ENCODE results near the gene ZNF559.
"Not testable (repeated sequence)": the region's sequence is repeated elsewhere in the genome, so short reads cannot be mapped to it uniquely, and the experiment has no call there.

Gene ZNF559

DNA sequence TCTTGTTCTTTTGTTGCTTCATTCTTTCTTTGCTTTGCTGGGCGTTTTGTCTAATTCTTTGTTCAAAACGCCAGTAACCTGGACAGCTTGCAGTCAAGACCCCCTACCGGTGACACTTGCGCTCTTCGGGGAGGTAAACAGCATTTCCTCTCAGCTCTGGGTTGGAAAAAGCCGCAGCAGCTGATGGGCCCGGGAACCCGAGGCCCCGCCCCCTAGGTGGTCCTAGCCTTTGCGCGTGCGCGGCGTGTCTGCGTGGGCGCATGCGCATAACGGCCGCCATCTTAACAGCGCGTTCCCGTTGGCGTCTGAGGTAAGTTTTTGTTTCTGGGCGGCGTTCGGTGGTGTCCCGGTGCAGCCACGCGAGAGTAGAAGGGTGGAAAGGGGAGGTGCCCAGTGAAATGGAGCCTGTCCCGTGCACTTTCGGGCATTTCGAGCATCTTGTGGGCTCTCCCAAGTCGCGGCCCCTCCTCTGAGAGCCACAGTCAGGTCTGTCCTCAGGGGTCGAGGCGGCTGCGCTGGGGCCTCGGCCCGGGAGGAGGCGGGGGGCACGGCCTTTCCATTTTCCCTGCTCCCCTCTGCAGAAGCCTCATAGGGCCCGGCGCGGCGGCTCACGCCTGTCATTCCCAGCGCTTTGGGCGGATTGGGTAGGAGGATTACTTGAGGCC lies at the start of gene ZNF559:
Gene ZNF559 (plus strand): TSS at position 261 of the 665 bp plus-strand sequence. CDS start 14,371 bp downstream, outside the sequence.
- DNase-seq: peak; percentile 96

DNA sequence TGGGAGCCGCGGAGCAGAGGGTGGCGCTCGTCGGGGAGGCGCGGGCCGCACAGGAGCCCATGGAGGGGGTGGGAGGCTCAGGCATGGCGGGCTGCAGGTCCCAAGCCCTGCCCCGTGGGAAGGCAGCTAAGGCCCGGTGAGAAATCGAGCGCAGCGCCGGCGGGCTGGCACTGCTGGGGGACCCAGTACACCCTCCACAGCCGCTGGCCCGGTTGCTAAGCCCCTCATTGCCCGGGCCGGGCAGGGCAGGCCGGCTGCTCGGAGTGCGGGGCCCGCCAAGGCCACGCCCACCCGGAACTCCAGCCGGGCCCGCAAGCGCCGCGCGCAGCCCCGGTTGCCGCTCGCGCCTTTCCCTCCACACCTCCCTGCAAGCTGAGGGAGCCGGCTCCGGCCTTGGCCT lies 40.5 kb upstream of the ZNF559 start:
- peak; percentile 10 for DNase-seq

DNA sequence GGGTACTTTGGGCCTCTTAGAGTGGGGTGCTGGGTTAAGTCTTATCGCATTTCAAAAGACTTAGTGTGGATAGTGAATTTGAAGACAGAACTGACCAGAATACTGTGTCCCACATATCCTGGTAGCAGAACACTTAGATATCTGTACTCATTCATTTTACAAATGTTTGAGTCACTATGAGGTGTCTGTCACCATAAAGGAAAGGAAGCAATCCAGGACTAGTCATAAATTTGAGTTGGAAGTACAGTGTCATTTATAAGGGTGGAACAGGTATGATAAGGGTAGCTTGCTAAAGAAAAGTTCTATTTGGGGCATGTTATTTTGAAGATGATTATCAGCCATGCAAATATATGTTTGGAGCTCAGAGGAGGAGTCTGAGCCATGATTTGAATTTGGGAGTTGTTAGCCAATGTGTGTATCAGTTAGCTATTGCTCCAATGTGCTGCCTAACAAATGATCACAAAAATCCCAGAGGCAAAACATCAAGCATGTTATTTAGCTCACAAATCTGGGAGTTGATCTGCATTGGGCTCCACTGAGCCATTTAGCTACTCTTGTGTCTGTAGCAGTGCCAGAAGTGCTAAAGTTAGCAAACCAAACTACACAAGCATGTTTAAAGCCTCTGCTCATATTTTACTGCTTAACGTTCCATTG lies 34.6 kb upstream of the ZNF559 start:
- DNase-seq: no peak

DNA sequence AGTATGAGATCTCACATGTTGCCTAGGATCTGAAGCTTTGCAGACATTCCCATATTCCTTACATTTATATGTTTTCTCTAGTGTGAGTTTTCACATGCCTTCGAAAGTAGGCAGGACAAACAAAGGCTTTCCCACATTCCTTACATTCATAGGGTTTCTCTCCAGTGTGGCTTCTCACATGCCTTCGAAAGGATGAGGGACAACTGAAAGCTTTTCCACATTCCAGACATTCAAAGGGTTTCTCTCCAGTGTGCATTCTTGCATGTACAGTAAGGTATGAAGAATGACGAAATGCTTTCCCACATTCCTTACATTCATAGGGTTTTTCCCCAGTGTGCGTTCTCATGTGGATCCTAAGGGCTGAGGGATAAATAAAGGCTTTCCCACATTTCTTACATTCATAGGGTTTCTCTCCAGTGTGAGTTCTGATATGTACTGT lies 28.5 kb upstream of the ZNF559 start:
- DNase-seq: no peak

DNA sequence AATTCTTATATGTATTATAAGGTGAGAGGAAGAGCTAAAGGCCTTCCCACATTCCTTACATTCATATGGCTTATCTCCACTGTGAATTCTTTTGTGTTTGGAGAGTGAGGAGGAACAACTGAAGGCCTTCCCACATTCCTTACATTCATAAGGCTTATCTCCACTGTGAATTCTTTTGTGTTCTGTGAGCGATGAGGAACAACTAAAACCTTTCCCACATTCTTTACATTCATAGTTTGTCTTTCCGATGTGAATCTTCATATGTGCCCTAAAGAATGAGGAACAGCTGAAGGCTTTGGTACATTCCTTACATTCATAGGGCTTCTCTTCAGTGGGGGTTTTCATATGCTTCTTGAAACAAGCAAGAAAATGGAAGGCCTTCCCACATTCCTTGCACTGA lies 27.6 kb upstream of the ZNF559 start:
- no peak for DNase-seq

DNA sequence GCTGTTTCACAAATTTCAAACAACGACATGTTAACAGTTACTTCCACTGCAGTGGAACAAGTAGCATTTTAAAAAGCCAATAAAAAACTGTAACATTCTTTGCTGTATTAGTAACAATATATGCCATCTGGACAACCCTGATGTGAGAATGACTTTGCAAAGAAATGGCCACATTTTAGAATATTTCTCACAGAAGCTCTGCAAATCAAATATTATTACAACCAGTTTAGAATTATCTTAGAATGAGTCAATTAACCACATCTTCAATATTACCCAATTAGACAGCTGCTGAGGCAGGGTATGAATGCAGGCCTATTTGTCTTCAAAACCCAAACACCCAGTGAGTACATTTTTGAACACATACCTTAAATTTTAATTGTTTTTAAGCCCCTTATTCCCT lies 17.5 kb upstream of the ZNF559 start:
- DNase-seq: no peak

DNA sequence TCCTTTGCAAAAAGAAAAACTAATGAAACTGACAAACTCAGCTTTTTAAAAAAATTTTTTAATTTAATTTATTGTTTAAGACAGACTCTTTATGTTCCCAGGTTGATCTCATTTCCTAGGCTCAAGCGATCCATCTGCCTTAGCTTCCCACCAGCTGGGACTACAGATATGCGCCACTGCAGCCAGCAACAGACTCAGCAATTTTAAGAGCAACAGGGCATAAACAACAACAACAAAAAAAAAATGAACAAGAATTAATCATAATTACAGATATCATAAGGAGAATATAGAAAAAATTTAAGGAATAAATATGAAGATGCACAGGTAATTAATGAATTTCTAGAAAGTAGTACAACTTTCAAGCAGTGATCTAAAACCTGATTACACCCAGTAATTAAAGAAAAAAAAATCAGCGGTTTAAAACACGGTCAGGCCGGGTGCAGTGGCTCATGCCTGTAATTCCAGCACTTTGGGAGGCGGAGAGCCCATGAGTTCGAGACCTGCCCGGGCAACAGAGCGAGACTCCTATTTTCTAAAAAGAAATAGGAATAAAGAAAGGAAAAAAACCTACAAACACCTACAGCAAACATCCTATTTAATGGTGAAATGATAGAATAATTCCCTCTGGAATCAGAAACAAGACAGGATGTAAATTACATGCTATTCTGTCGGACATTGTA lies 15.7 kb upstream of the ZNF559 start:
- no peak for DNase-seq

DNA sequence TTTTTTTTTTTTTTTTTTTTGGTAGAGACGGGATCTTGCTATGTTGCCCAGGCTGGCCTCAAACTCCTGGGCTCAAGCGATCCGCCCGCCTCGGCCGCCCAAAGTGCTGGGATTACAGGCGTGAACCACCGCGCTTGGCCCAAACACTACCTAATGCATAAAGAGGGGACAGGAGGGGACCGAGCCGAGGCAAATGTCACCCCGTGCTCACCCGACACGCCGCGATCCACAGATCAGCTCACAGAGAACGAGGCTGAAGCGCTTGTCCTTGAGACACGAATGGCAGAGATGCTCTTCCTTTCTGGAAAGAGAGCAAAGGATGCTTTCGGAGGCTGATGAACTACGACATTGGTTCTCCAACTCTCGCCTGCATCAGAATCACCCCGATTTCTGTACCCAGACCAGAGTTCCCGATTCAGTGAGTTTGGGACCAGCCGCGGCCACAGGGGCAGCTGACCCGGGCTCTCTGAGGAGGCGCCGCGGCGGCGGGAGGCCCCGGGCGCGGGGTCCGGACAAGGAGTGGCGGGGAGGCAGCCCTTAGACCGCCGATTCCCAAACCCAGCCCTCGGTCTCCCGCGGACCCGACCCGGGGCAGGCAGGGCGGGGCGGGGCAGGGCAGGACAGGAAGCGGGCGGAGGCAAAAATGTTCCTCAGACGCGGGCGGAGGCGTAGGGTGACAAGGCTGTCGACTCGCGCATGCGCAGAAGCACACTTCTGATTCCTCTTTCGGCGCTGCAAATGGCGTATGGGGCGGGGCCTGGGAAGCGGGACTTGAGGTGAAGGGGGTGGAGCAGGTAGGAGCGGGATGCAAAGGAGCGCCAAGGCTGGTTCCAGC lies 14.6 kb upstream of the ZNF559 start, which contains the start of gene ZNF699:
Gene ZNF699 (minus strand): TSS at position 700 of the 835 bp plus-strand sequence. CDS start 4,719 bp downstream, outside the sequence.
- DNase-seq: peak; percentile 99

DNA sequence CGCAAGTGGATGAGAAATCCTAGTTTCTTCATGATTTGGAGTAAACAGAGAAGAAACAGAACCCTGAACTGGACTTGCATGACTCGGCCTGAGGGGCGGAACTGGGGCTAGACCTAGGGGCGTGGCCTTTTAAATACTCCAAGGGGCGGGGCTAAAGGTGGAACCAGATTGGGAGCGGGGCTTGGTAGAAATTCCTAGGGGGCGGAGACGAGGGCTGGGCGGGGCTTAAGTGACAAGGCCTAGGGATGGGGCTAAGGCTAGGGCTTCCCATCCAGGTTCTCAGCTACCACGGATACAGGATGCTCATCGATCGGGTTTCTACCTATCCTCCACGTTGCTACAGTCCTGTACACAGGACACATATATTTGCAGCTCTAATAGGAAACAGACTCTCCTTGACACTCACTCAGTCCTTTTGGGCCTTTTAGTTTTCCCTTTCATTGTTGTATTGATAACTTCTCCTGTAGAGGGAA lies 14.0 kb upstream of the ZNF559 start:
- peak; percentile 88 for DNase-seq

DNA sequence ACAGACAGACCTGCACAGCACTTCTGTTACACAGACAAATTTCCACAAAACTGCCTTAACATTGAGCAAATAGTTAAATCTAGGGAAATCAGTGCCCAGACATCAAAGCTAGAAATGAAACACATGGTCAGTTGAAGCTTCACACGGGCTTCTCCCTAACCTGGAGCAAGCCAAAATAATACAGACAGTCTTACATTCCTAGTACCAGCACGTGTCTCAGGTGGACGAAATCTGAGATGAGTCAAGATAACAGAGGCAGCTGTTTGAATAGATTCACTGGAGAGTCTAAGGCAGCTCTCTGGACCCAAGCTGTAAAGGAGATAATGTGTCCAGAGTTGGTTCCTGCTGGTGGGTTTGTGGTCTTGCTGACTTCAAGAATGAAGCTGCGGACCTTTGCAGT lies 10.2 kb upstream of the ZNF559 start:
- no peak for DNase-seq

DNA sequence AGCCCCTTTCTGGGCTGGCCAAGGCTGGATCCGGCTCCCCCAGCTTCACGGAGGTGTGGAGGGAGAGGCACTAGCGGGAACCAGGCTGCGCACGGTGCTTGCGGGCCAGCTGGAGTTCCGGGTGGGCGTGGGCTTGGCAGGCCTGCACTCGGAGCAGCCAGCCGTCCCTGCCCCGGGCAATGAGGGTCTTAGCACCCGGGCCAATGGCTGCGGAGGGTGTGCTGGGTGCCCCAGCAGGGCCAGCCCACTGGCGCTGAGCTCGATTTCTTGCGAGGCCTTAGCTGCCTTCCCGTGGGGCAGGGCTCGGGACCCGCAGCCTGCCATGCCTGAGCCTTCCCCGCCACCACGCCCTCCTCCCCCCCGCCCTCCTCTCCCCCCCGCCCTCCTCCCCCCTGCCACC lies 2.6 kb upstream of the ZNF559 start:
- DNase-seq: no peak

DNA sequence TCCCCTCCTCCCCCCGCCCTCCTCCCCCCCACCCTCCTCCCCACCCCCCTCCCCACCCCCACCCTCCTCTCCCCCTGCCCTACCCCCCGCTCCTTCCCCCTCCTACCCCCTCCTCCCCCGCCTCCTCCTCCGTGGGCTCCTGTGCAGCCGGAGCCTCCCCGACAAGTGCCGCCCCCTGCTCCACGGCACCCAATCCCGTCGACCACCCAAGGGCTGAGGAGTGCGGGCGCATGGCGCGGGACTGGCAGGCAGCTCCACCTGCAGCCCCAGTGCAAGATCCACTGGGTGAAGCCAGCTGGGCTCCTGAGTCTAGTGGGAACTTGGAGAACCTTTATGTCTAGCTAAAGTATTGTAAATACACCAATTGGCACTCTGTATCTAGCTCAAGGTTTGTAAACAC lies 2.2 kb upstream of the ZNF559 start:
- not testable (repeated sequence) for DNase-seq

DNA sequence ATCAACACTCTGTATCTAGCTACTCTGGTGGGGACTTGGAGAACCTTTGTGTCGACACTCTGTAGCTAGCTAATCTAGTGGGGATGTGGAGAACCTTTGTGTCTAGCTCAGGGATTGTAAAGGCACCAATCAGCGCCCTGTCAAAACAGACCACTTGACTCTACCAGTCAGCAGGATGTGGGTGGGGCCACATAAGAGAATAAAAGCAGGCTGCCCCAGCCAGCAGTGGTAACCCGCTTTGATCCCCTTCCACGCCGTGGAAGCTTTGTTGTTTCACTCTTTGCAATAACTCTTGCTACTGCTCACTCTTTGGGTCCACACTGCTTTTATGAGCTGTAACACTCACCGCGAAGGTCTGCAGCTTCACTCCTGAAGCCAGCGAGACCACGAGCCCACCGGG lies 1.8 kb upstream of the ZNF559 start:
- DNase-seq: not testable (repeated sequence)

DNA sequence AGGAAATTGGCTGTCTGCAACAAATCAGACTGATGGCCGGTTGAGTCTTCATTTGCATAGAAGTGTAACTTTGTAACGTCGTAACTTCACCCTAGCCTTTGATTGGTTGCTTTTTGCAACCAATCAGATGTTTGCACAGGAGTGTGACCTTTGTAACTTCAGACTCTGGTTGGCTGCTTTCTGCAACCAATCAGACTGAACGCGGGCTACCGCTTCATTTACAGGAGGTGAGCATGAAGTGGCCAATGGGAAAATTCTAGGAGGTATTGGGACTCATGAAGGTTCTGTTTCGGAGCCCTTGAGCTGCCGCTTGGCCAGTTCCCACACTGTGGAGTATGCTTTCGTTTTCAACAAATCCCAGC lies 441 bp upstream of the ZNF559 start:
- DNase-seq: no peak

DNA sequence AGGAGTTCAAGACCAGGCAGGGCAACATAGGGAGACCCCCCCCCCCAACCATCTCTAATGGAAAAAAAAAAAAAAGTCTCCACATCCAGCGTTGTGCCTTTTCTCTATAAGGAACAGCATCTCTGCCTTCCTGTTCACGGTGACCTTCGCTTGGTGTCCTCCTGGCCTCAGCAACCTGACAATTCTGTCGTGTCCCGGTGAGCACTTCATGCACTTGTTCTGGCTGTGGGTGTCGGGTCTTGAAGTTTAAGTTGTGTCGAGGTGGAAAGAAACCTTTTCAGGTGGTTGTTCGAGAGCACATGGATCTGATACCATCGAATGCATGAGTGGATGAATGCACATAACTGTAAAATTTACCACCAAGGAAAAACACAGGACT lies 594 bp downstream of the ZNF559 start:
- no peak for DNase-seq

DNA sequence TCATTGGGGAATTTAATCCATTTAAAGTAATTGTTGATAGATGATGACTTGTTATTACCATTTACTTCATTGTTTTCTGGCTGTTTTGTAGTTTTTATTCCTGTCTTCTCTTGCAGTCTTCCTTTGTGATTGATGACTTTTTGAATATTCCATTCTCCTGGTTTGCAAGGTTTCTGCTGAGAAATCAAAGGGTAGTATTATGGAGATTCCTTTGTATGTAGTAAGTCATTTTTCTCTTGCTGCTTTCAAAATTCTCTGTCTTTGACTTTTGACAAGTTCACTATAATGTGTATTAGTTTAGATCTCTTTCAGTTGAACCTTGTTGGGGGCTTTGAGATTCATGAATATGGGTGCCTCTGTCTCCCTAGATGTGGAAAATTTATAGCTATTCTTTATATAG lies 6.0 kb downstream of the ZNF559 start:
- no peak for DNase-seq

DNA sequence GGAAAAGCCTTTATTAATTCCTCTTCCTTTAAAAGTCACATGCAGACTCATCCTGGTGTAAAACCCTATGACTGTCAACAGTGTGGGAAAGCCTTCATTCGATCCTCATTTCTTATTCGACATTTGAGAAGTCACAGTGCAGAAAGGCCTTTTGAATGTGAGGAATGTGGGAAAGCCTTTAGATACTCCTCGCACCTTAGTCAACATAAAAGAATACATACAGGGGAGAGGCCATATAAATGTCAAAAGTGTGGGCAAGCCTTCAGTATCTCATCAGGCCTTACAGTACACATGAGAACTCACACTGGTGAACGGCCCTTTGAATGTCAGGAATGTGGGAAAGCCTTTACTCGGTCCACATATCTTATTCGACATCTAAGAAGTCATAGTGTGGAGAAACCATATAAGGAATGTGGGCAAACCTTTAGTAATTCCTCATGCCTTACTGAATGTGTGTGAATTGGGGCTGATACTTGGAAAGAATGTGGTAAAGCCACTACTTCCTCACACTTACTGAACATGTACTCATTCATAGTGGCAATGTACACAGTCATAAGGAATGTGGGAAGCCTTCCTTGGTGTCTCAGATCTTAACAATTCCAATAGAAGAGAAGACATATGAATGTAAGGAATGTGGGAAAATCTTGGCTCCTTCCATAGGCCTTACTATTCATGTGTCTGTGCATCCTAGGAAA lies 18.8 kb downstream of the ZNF559 start:
- DNase-seq: no peak

DNA sequence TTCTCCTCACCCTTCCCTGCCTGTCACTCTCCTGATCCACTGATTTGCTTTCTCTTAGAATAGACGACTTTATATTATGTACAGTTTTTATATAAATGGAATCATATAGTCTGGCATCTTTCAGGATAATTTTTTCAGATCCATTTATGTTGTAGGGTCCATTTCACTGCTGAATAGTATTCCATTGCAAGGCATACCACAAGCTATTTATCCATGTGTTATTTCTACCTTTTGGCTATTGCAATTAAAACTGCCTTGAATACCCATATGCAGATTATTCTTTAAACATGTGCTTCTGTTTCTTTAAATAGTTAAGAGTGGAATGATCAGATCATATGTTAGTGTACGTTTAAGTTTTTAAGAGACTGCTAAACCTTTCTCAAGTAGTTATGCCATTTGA lies 21.0 kb downstream of the ZNF559 start:
- DNase-seq: no peak

DNA sequence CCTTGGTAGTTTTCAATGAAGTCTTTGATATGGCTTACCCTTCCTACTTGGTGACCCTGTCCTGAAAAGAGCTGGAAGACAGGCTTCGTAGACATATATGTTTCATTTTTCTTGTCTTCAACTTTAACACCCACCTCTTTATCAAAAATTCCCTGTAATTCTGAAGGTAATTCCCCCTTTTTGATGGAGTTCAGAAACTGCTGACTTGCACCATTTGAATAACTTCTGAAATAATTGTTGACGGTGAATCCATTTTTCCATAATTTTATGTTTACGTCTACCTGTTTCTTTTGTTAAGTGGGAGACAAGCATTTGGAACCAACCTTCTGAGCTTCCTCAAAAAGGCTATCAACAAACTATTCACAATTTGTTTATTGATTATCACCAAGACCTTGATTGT lies 24.3 kb downstream of the ZNF559 start:
- no peak for DNase-seq

DNA sequence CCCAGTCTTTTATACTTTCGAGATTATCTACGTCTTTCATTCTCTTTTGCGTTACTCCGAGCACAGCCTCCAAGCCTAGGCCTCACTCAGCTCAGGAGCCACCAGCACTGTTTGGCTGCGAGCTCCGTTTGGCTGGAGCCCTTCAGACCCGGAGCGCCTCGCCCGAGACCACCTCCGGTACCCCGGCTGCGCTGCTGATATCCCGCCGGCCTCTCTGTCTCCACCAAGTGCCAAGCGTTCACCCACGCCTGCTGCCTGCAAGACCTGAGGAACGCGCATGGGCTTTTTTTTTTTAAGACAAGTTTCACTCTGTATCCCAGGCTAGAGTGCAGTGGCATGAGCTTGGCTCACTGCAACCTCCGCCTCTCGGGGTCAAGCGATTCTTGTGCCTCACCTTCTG lies 24.7 kb downstream of the ZNF559 start:
- DNase-seq: no peak

DNA sequence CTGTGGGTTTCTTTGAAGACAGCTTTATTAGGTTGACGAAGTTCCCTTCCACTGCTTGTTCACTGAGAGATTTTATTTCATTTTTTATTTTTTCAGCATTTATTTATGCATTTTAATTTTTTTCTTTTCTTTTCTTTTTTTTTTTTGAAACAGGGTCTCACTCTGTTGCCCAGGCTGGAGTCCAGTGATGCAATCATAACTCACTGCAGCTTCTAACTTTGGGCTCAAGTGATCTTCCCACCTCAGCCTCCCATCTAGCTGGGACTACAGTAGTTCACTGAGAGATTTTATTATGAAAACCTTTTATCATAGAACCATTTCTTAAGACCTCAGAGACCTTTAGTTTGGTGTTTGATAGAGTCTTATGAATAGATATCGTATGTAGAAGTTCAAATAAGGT lies 28.5 kb downstream of the ZNF559 start:
- DNase-seq: no peak

DNA sequence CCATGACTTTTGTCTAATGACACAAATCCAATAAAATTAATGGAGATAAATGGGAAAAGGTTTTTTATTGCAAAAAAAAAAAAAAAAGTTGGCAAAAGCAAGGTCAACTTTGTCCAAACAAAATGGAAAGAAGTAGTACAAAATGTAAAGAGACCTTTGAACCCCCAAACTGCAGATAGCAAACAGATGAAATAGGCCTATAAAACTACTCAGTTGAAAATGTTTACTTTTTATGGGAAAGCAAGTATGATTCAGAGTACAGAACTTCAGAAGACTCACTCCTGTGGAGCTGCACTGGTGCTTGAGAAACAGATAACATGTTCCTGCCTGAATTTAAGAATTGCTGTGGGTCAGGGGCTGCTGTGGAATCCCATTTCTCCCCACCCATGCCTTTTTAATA lies 29.0 kb downstream of the ZNF559 start:
- no peak for DNase-seq

DNA sequence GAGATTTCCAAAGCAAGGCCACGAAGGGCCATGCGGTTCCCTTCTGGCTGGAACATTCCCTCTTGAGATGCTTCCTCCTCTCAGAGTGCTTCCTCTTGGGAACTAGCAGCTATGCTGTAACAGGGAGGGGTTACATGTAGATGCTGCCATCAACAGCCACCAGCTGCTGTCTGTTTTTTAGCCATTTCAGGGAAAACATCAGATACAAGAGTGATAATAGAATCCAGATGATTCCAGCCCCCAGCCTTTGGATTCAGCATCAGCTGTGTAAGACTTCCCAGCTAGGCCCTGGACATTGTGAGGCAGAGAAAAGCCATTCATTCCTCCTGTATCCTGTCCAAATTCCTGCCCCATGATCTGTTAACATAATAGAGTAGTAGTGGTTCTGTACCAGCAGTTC lies 30.7 kb downstream of the ZNF559 start:
- DNase-seq: no peak

All from CD4-positive, alpha-beta T cell treated with Interleukin-6 for 4 hours (primary cell).